Fibroblast of peridontal ligament (primary cell): Measurements from ENCODE around the gene HIF3A.
"Not testable (repeated sequence)": the region's sequence is repeated elsewhere in the genome, so short reads cannot be mapped to it uniquely, and the experiment has no call there.

Experiments used
- DNase-seq: peaks from one replicate; pipeline ENCODE4 v3.0.0-alpha.2; 2010; ENCODE audit errors: extremely low read depth

The HIF3A gene

GRCh38 chr19:46296722-46297461 lies at the start of gene HIF3A:
Gene HIF3A, plus strand, starts transcription at chr19:46297042. Its CDS starts 35 bp downstream, at chr19:46297077.
- DNase-seq = no peak

DNA sequence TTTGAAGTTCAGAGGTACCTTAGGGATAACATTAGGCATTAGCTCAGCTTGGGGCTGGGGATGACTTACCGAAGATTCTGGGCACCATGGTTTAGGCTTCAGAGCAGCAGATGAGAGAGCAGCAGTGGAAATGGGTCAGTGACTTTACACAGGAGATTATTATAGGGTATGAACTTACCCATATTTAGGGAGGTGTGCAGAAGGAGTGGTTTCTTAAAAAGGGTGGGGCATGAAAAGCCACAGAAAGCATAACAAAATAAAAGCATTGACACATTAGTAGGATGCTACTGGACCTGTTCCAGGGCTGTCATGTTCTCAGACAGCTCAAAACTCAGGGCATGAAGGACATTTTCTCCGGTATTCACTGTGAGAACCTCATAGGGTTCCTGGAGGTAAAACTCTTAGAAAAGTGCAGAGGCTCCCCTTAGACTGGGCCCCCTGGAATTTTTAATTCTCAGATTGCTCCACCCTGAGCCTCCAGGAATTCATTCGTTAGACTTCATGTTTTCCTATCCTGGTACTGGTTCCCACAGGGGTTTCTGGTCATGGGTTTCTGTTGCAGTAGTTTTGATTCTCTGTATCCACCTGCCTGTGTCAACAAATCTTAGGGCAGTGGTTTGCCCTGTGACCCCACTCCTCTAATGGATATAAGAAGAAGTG lies 46.6 kb upstream of the HIF3A start:
- no peak for DNase-seq

GRCh38 chr19:46251416-46251815 lies 45.4 kb upstream of the HIF3A start:
- DNase-seq = no peak

- DNase-seq = no peak
Observed at GRCh38 chr19:46254776-46255175, 42.1 kb upstream of the HIF3A start.

DNA sequence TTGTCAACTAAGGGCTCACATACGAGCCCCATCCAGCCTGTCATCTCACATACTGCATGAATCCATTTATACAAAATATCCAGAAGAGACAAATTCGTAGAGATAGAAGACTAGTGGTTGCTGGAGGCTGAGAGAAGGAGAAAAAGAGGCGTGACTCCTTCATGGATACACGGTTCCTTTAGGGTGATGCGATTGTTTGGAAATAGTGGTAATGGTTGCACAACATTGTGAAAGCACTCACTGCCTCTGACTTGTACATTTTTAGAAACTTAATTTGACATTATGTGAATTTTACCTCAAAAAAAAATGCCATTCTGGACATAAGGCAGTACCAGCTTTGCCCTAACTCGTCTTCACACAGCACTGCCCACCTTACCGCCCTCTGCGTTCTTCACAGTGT lies 40.0 kb upstream of the HIF3A start:
- DNase-seq = peak; percentile 42

GRCh38 chr19:46261501-46261900 lies 35.3 kb upstream of the HIF3A start:
- not testable (repeated sequence) for DNase-seq

DNA sequence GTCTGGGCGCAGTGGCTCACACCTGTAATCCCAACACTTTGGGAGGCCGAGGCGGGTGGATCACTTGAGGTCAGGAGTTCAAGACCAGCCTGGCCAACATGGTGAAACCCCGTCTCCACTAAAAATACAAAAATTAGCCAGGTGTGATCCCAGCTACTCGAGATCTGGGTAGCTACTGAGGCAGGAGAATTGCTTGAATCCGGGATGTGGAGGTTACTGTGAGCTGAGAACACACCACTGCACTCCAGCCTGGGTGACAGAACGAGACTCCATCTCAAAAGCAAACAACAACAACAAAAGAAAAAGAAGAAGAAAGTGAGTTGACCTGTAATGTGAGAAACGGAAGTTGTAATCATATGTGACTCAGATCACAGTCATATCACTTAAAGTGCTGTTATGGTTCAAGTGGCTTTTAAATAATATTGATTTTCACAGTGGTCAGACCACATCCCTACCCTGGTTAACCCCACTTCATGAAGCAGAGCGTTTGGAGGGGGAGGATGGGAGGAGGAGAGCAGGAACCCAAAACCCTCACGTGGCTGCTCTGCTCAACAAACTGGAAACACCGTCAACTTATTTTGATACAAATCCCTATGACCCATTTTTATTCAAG lies 34.1 kb upstream of the HIF3A start:
- DNase-seq = peak; percentile 25

DNA sequence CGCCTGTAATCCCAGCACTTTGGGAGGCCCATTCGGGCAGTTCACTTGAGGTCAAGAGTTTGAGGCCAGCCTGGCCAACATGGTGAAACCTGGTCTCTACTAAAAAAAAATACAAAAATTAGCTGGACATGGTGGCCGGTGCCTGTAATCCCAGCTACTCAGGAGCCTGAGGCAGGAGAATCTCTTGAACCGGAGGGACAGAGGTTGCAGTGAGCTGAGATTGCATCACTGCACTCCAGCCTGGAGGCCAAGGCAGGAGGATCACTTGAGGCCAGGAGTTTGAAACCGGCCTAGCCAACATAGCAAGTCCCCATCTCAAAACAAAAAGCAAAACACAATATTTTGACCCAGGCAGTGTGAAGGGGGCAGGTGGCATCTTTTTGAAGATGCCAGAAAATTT lies 32.0 kb upstream of the HIF3A start:
- DNase-seq = not testable (repeated sequence)

GRCh38 chr19:46265217-46265828 lies 31.5 kb upstream of the HIF3A start:
- DNase-seq = peak; percentile 79

GRCh38 chr19:46269101-46269500 lies 27.7 kb upstream of the HIF3A start:
- no peak for DNase-seq

- no peak for DNase-seq
Observed at GRCh38 chr19:46270521-46271256, 26.2 kb upstream of the HIF3A start.

DNA sequence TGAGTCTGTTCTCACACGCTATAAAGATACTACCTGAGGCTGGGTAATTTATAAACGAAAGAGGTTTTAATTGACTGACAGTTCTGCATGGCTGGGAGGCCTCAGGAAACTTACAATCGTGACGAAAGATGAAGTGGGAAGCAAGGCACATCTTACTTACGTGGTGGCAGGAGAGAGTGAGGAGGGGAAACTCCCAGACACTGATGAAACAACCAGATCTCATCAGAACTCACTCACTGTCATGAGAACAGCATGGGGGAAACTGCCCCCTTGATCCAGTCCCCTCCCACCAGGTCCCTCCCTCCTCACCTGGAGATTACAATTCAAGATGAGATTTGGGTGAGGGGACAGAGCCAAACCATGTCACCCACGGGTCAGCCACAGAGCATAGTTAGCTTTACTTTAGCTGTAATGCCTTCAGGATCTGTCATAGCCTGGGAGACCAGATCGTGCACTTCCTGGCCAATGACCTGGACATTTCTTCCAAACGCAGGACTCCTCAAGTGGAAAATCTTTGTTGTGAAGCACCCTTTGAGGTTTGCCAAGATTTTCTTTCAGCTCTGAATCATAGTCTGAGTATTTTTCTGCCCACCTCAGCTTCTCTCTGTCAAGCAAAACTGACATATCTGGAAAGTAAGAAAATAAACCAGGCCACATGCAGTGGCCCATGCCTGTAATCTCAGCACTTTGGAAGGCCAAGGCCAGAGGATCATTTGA lies 25.2 kb upstream of the HIF3A start:
- DNase-seq = peak; percentile 2

DNA sequence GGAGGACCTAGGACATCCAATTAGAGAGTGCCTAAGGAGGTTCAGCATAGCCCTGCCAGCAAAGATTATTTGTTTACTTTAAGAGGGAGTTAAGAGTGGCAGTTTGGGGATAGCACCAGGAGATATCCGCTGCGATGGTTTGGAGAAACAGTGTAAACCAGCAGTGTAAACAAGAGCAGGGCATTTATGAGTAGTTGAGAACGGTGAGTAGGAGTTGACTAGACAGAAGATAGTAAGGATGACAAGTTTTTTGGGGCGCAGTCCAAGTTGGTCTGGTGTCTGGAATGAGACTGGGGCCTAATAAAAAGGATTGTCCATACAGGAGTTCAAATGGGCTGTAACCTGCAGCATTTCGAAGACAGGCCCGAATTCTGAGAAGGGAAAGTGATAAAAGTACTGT lies 22.9 kb upstream of the HIF3A start:
- DNase-seq = not testable (repeated sequence)

DNA sequence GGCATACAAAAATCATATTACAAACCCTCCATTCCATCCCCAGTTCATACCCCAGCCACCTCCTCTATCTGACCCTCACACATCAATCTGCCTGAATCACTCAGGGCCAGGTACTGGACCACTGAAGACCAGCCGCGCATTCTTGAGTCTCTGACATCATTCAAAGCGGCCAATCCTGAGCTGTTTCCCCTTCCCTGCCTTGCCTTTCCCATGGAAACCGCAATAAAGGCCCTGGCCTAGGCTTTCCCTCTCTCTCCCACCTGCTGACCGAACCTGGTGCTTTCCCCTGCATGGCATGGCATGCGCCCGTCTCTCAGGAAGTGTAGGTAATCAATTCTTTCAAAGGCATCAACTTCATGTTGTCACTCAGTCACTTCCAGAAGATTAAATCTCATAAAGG lies 17.7 kb upstream of the HIF3A start:
- DNase-seq = no peak

- DNase-seq = no peak
Observed at GRCh38 chr19:46283771-46284170, 13.1 kb upstream of the HIF3A start.

DNA sequence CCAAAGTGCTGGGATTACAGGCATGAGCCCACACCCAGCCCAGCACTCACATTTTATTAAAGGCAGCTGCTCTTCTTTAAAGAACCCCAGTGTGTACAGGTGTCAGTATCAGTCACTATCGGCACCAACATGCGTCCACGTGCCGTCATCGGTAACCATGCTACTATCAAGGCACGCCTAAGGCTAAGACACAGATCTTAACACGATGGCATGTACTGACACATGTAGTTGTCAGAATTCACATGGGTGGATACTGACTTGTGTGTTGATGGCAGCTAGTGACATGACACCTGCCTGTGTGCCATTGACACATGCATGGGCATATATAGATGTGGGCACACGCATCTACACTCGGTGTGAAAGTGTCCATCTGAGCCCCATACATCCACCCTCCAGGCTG lies 12.2 kb upstream of the HIF3A start:
- DNase-seq = no peak

GRCh38 chr19:46287585-46287984 lies 9.3 kb upstream of the HIF3A start:
- DNase-seq = no peak

- no peak for DNase-seq
Observed at GRCh38 chr19:46288896-46289588, 7.8 kb upstream of the HIF3A start.

- DNase-seq = no peak
Observed at GRCh38 chr19:46289724-46290619, 6.9 kb upstream of the HIF3A start.

GRCh38 chr19:46291829-46292228 lies 5.0 kb upstream of the HIF3A start:
- DNase-seq = no peak
